Renal cortex interstitium (tissue), 11 donors: Measurements from ENCODE around the gene CLPTM1L. TPM values are rescaled to one million over a fixed set of nuclear protein-coding genes. Genes with fewer than 3 reads are reported as not detected.
"Not testable (repeated sequence)": the region's sequence is repeated elsewhere in the genome, so short reads cannot be mapped to it uniquely, and the experiment has no call there.

Experiments used
- DNase-seq, 11 donors: peaks; one replicate each; pipeline ENCODE4 v3.0.0-alpha.2; 2013; ENCODE audit warnings: low read depth in 9 of 11, low spot score in 4 of 11; ENCODE audit errors: extremely low read depth in 1 of 11
- polyA plus RNA-seq, 3 donors: library from polyadenylated mRNA; unstranded; fragments of 120-200 nt; gene quantifications; one replicate each; pipeline ENCODE4 v1.2.1, GENCODE V29; 2013; ENCODE audit not compliant: insufficient read length in 3 of 3

The CLPTM1L gene
- polyA plus RNA-seq, 3 donors: 124 to 129 (median 127) TPM

DNA sequence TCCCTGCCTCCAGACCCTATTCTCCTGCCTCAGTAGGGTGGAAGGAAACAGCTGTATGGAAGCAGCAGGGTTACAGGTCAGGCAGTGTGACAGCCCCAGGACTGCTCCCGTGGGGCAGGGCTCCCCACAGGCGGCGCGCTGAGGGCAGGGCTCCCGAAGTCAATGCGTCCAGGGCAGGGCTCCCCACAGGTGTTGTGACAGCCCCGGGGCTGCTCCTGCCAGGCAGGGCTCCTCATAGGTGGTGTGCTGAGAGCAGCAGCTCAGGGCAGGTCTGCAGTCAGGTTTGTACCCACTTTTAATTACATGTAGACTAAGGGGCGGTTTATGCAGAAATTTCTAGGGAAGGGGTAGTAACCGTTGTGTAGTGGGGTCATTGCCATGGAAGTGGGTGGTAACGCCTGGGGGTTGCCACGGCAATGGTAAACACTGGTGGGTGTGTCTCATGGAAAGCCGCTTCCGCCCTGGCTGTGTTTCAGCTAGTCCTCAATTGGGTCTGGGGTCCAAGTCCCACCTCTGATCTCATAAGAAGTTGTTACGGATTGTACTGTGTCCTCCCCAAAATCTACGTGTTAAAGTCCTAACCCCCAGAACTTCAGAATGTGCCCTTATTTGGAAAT is 33.4 kb downstream of the CLPTM1L start:
- no peak for DNase-seq

DNA sequence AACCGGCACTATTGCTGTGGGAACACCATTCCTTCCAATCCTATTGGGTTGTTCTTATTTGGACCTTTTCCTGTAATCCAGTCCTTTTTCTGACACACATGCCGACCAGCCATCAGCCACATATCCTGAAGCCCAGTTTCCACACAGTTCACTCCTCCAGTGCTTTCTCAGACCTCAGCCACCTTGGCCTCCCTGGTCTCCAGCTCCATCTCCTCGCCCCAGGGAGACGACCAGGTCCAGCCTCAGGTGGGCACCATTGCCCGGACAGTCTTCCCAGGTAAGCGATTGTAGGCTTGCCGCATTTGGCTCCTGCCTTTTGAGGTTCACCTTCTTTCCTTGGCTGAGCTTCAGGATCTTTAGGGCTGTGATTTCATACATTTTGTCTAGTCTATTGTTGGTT is 34.8 kb downstream of the CLPTM1L start:
- DNase-seq: no peak

DNA sequence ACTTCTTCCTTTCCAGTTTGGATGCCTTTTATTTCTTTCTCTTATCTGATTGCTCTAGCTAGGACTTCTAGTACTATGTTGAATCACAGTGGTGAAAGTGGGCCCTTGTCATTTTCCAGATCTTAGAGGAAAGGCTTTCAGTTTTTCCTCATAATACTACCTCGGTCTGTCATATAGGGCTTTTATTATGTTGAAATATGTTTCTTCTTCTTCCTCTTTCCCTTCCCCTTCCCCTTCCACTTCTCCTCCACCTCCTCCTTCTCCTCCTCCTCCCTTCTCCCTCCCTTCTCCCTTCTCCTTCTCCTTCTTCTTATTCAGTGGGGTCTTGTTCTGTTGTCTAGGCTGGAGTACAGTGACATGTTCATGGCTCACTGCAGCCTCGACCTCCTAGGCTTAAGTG is 40.9 kb downstream of the CLPTM1L start:
- DNase-seq: no peak

DNA sequence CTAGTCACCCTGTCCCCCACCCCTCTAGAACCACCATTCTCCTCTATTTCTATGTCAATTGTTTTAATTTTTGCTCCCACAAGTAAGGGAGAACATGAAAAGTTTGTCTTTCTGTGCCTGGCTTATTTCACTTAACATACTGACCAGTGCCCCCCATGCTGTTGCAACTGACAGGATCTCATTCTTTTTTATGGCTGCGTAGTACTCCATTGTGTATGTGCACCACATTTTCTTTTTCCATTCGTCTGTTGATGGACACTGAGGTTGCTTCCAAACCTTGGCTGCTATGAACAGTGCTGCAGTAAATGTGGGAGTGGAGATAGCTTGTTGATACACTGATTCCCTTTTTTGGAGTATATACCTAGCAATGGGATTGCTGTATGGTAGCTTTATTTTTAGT is 42.6 kb downstream of the CLPTM1L start:
- DNase-seq: no peak

DNA sequence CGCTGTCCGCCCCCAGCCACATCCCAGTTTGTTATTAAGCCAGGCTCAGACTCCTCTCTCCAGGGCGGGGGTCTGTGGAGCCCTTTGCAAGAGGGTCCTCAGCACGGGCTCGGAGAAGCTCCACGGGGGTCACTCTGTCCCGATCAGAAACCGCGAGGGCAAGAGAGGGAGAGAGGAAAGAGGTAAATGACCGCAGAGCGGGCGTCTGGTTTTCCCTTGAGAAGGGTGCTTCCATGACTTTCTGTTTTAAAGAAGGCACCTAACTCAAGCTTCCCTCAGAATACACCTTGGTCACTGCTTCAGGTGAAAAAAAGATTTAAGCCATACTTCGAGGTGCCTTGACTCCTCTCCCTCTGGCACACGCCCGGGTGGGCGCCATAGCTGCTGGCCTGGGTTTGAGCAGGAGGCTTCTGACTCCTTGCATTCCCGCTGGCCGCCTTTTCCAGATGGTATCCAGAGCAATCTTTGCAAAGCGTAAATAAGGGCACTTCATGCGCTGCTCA is 44.3 kb downstream of the CLPTM1L start:
- no peak for DNase-seq

DNA sequence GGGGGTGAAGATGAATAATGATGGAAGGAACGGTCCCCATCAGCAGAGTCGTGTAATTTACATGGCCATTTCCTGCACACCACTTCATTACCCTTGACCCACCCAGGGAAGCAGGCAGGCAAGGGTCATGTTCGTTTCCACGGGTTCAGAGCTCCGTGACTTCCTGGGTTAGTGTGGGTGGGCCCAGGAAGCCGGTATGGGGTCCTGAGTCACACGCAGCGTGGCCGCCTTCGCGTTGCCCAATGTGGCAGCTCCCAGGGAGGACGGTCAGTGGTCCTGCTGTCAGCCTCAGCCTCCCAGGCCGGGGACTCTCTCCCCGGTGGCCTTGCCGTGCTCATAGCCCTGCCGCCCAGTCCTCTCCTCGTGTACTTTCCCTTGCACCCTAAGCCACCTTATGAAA is 44.9 kb downstream of the CLPTM1L start:
- DNase-seq: no peak

DNA sequence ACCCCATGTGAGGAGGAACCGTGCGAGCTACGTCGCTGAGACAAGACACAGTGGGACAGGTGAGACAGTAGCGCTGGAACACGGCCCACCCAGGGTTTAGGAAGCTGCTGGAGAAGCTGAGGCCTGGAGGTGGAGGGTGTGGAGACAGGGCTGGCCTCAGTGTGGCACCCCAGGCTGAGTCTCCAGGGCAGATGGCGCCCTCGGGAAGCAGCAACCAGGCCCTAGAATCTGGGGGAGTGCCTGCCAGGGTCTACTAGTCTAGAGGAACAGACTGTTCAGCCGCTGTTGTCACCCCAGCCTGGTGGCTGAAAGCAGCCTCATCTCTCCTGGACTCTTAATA is 45.4 kb downstream of the CLPTM1L start:
- DNase-seq: no peak

DNA sequence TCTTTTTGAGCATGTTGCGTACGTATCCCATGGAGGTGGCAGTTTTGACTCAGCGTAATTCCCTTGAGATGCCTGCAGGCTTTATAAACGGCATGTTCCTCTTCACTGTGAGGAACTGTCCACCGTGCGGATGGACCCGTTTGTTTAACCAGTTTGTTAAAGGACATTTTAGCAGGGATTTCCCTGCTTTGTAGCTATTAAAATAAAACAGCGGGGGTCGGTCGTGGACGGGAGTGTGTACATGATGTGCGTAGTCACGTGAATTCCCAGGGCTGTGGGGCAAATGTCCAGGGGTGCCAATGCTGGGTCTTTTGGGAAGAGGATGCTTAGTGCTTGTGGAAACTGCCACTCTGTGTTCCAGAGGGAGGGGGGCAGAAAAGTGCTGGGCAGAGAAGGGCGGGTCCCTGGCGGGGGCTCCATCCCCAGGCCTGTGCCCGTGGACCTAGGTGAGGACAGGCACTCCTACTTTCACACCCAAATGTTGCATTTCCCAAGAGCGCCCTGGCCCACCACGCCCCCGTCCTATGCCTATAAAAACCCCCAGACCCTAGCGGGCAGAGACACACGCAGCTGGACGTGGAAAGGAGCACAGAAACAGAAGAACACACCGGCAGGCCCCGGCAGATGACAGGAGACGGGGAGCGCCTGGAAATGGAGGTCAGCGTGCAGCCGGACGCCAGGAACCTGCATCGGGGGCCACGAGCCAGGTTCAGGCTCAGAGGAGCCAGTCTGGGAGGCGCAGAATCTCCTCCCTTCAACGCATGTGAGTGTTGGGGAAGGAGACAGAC is 46.0 kb downstream of the CLPTM1L start:
- DNase-seq: no peak

DNA sequence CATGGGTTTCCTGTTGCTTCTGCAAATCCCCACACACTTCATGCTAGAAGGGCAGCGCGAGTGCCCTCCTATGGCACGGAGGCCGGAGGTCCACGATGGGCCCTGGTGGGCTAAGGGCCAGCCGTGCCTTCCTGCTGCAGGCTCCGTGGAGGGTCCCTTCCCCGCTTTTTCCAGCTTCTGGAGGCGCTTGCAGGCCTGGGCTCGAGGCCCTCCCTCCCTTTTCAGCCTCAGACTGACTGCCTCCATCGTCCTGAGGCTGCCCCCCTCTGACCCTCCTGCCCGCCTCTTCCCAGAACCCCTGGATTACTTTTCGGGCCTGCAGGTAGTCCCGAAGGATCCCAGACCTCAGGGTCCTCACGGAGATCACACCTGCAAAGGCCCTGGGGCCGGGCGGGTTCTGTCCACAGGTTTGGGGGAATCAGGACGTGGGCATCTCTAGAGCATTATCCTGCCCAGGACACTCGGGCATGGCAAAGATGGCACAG is 46.8 kb downstream of the CLPTM1L start:
- no peak for DNase-seq

DNA sequence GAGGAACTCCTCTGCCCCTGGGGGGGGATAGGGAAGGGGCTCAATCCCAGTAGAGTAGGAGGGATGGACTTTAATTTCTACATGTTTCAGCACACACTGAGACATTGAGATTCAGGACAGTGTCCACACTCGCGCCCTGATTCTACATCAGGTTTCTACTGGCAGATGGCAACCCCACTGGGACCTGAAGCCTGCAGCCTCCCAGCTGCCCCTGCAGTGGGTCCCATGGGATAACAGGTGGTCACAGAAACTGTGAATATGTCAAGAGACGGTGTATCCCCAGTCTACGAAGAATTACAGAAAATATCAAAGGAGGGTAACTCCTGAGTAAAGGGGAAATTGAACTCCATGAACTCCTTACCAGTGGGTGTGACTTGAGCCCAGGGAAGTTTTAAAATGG is 47.7 kb downstream of the CLPTM1L start:
- DNase-seq: no peak

DNA sequence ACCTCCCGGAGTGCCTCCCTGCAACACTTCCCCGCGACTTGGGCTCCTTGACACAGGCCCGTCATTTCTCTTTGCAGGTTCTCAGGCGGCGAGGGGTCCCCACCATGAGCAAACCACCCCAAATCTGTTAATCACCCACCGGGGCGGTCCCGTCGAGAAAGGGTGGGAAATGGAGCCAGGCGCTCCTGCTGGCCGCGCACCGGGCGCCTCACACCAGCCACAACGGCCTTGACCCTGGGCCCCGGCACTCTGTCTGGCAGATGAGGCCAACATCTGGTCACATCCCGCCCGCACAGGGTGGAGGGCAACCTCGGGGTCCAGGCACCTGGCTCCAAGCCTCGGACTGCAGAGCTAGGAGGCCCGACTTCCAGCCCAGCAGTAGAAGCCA is 49.3 kb downstream of the CLPTM1L start:
- DNase-seq: no peak

DNA sequence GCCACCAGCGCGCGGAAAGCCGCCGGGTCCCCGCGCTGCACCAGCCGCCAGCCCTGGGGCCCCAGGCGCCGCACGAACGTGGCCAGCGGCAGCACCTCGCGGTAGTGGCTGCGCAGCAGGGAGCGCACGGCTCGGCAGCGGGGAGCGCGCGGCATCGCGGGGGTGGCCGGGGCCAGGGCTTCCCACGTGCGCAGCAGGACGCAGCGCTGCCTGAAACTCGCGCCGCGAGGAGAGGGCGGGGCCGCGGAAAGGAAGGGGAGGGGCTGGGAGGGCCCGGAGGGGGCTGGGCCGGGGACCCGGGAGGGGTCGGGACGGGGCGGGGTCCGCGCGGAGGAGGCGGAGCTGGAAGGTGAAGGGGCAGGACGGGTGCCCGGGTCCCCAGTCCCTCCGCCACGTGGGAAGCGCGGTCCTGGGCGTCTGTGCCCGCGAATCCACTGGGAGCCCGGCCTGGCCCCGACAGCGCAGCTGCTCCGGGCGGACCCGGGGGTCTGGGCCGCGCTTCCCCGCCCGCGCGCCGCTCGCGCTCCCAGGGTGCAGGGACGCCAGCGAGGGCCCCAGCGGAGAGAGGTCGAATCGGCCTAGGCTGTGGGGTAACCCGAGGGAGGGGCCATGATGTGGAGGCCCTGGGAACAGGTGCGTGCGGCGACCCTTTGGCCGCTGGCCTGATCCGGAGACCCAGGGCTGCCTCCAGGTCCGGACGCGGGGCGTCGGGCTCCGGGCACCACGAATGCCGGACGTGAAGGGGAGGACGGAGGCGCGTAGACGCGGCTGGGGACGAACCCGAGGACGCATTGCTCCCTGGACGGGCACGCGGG is 49.9 kb downstream of the CLPTM1L start, which contains the start of gene TERT:
TSS of gene TERT (minus strand) at position 234 of the 815 bp plus-strand sequence. CDS start at position 155, 79 bp downstream.
- DNase-seq: peak in 1 of 11 donors; percentile 9

DNA sequence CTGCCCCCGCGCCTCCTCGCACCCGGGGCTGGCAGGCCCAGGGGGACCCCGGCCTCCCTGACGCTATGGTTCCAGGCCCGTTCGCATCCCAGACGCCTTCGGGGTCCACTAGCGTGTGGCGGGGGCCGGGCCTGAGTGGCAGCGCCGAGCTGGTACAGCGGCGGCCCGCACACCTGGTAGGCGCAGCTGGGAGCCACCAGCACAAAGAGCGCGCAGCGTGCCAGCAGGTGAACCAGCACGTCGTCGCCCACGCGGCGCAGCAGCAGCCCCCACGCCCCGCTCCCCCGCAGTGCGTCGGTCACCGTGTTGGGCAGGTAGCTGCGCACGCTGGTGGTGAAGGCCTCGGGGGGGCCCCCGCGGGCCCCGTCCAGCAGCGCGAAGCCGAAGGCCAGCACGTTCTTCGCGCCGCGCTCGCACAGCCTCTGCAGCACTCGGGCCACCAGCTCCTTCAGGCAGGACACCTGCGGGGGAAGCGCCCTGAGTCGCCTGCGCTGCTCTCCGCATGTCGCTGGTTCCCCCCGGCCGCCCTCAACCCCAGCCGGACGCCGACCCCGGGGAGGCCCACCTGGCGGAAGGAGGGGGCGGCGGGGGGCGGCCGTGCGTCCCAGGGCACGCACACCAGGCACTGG is 50.6 kb downstream of the CLPTM1L start:
- no peak for DNase-seq

DNA sequence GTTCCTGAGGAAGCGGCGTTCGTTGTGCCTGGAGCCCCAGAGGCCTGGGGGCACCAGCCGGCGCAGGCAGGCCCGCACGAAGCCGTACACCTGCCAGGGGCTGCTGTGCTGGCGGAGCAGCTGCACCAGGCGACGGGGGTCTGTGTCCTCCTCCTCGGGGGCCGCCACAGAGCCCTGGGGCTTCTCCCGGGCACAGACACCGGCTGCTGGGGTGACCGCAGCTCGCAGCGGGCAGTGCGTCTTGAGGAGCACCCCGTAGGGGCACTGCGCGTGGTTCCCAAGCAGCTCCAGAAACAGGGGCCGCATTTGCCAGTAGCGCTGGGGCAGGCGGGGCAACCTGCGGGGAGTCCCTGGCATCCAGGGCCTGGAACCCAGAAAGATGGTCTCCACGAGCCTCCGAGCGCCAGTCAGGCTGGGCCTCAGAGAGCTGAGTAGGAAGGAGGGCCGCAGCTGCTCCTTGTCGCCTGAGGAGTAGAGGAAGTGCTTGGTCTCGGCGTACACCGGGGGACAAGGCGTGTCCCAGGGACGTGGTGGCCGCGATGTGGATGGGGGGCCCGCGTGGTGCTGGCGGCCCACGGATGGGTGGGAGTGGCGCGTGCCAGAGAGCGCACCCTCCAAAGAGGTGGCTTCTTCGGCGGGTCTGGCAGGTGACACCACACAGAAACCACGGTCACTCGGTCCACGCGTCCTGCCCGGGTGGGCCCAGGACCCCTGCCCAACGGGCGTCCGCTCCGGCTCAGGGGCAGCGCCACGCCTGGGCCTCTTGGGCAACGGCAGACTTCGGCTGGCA is 51.3 kb downstream of the CLPTM1L start:
- DNase-seq: no peak

DNA sequence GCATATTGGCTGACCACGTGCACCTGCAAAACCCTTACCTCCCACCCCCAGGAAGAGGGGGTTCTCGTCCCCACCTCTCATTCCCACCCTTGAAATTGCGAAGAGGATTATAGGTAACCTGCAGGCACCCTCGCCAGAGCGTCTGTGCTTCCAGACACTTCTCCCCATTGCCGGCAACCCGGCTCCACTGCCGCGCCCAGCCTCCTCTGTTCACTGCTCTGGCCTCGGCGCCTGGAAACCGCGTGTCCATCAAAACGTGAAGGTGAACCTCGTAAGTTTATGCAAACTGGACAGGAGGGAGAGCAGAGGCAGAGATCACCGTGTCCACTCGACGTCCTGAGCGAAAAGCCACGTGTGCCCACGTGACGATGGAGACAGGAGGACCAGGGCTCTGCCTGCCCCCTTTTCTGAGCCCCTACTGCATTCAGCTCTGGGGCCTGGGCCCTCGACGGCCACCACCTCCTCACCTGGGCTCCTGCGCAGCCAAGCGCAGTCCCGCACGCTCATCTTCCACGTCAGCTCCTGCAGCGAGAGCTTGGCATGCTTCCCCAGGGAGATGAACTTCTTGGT is 52.0 kb downstream of the CLPTM1L start:
- no peak for DNase-seq

DNA sequence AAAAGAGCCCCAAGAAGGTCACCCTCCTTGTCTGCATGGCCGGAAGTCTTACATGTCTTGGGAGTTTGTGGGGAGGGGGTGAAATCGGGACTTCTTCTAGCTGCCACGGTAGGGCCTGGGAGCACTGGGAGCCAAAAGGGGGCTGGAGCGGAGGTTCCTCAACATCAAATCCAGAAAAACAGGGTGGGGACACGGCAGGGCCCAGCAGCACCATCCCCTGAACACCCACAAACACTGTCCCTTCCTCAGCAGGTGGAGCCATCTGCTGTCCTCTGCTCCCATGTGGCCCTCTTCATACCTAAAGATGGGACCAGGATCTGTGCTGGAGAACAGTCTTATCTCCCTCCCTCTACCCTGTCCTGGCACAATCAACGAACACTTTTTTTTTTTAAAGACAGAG is 52.8 kb downstream of the CLPTM1L start:
- DNase-seq: no peak

DNA sequence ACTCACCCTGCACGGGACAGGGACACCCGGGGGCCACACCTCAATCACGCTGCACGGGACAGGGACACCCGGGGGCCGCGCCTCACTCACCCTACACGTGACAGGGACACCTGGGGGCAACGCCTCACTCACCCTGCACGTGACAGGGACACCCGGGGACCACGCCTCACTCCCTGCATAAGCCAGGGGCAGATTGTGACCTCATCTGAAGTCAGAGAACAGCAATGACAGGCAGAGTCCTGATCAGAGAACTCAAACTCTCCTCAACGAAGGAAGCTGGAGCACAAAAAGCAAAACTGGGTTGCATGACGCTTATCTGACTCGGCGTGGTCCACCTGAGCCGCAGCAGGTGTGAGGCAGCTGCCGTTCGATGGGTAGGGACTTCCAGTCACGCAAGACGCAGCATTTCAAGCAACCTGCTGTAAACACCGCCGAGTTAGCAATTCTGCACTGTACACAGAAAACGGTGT is 53.3 kb downstream of the CLPTM1L start:
- DNase-seq: no peak

DNA sequence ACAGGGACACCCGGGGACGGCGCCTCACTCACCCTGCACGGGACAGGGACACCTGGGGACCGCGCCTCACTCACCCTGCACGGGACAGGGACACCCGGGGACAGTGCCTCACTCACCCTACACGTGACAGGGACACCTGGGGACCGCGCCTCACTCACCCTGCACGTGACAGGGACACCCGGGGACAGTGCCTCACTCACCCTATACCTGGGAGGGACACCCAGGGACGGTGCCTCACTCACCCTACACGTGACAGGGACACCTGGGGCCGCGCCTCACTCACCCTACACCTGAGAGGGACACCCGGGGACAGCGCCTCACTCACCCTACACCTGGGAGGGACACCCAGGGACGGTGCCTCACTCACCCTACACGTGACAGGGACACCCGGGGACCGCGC is 53.9 kb downstream of the CLPTM1L start:
- not testable (repeated sequence) for DNase-seq
